ENCODE results near the gene CDK10. TPM values are rescaled to one million over a fixed set of nuclear protein-coding genes. Genes with fewer than 3 reads are reported as not detected.

The CDK10 gene
- total RNA-seq, 1 donor from 2014 or later: 44.0 TPM

- H3K9me3 ChIP-seq: no peaks in the 10 kb centered on the region
- no peak overlapping the region for H3K27ac ChIP-seq
- intact Hi-C loops (cut with DNase I): no loop called here
- H3K27me3 ChIP-seq: no peaks in the 10 kb centered on the region
- H3K4me3 ChIP-seq: no peak overlapping the region
- no peak for DNase-seq (ENCODE audit: extremely low spot score in 2 of 2)
- H3K36me3 ChIP-seq: peaks cover 0 to 91% of the 10 kb centered on the region in 2 donors
- TF ChIP-seq CTCF (IDR thresholded peaks at IDR 0.05) (no peak), POLR2AphosphoS5 (IDR thresholded peaks at IDR 0.05; ENCODE audit: insufficient read depth in 1 of 2, low read depth in 1 of 2) (no peak), POLR2A (IDR thresholded peaks at IDR 0.05) (no peak)
- no peaks in the 10 kb centered on the region for H3K4me1 ChIP-seq
Measured at GRCh38 chr16:89732142-89732917, 45.8 kb downstream of the CDK10 start.

- Histone ChIP-seq H3K4me1 (no peaks in the 10 kb centered on the region), H3K36me3 (peaks cover 0 to 91% of the 10 kb centered on the region in 2 donors), H3K4me3 (no peak overlapping the region), H3K27me3 (no peaks in the 10 kb centered on the region), H3K9me3 (no peaks in the 10 kb centered on the region), H3K27ac (no peak overlapping the region)
- no peak for DNase-seq (ENCODE audit: extremely low spot score in 2 of 2)
- TF ChIP-seq POLR2AphosphoS5 (IDR thresholded peaks at IDR 0.05; ENCODE audit: insufficient read depth in 1 of 2, low read depth in 1 of 2) (no peak), POLR2A (IDR thresholded peaks at IDR 0.05) (no peak), CTCF (IDR thresholded peaks at IDR 0.05) (no peak)
- intact Hi-C loops (cut with DNase I): no loop called here
Measured at GRCh38 chr16:89732918-89733242, 46.4 kb downstream of the CDK10 start.

- intact Hi-C loops (cut with DNase I): no loop called here
- Histone ChIP-seq H3K27me3 (no peaks in the 10 kb centered on the region), H3K27ac (no peak overlapping the region)
Measured at GRCh38 chr16:89733322-89733721, 46.8 kb downstream of the CDK10 start.

GRCh38 chr16:89733792-89734191 is 47.3 kb downstream of the CDK10 start:
- DNase-seq (ENCODE audit: extremely low spot score in 2 of 2): no peak
- no peak overlapping the region for H3K27ac ChIP-seq
- no peaks in the 10 kb centered on the region for H3K27me3 ChIP-seq
- H3K4me1 ChIP-seq: no peaks in the 10 kb centered on the region
- no peak overlapping the region for H3K4me3 ChIP-seq
- H3K9me3 ChIP-seq: no peaks in the 10 kb centered on the region
- intact Hi-C loops (cut with DNase I): no loop called here
- TF ChIP-seq POLR2AphosphoS5 (IDR thresholded peaks at IDR 0.05; ENCODE audit: insufficient read depth in 1 of 2, low read depth in 1 of 2): no peak
- TF ChIP-seq POLR2A (IDR thresholded peaks at IDR 0.05): no peak
- no peak for TF ChIP-seq CTCF (IDR thresholded peaks at IDR 0.05)
- peaks cover 0 to 98% of the 10 kb centered on the region in 2 donors for H3K36me3 ChIP-seq

More at GRCh38 chr16:89733322-89733721, 46.8 kb downstream of the CDK10 start:
- Histone ChIP-seq H3K36me3 (peaks cover 0 to 95% of the 10 kb centered on the region in 2 donors), H3K4me3 (no peak overlapping the region), H3K4me1 (no peaks in the 10 kb centered on the region), H3K9me3 (no peaks in the 10 kb centered on the region)
- no peak for DNase-seq (ENCODE audit: extremely low spot score in 2 of 2)
- TF ChIP-seq POLR2AphosphoS5 (IDR thresholded peaks at IDR 0.05; ENCODE audit: insufficient read depth in 1 of 2, low read depth in 1 of 2) (no peak), CTCF (IDR thresholded peaks at IDR 0.05) (no peak), POLR2A (IDR thresholded peaks at IDR 0.05) (no peak)

GRCh38 chr16:89736554-89736953 is 50.1 kb downstream of the CDK10 start:
- H3K4me3 ChIP-seq: no peak overlapping the region
- H3K9me3 ChIP-seq: no peaks in the 10 kb centered on the region
- H3K27ac ChIP-seq: no peak overlapping the region
- DNase-seq (ENCODE audit: extremely low spot score in 2 of 2): no peak
- intact Hi-C loops (cut with DNase I): no loop called here
- H3K4me1 ChIP-seq: no peaks in the 10 kb centered on the region
- TF ChIP-seq POLR2AphosphoS5 (IDR thresholded peaks at IDR 0.05; ENCODE audit: insufficient read depth in 1 of 2, low read depth in 1 of 2) (no peak), POLR2A (IDR thresholded peaks at IDR 0.05) (no peak), CTCF (IDR thresholded peaks at IDR 0.05) (no peak)
- H3K27me3 ChIP-seq: no peaks in the 10 kb centered on the region
- peaks cover 0 to 86% of the 10 kb centered on the region in 2 donors for H3K36me3 ChIP-seq
